Measurements from ENCODE around the gene ABHD8. TPM values are rescaled to one million over a fixed set of nuclear protein-coding genes. Genes with fewer than 3 reads are reported as not detected.
A peak's percentile ranks its signal among the peaks of the same experiment; 100 is the strongest.

Gene ABHD8
- total and polyA plus RNA-seq, 2 of the 13 experiments (the other 11 are each of a cell fraction or from before 2014, with no cell fraction given), result 6.3 to 7.2 TPM

DNA sequence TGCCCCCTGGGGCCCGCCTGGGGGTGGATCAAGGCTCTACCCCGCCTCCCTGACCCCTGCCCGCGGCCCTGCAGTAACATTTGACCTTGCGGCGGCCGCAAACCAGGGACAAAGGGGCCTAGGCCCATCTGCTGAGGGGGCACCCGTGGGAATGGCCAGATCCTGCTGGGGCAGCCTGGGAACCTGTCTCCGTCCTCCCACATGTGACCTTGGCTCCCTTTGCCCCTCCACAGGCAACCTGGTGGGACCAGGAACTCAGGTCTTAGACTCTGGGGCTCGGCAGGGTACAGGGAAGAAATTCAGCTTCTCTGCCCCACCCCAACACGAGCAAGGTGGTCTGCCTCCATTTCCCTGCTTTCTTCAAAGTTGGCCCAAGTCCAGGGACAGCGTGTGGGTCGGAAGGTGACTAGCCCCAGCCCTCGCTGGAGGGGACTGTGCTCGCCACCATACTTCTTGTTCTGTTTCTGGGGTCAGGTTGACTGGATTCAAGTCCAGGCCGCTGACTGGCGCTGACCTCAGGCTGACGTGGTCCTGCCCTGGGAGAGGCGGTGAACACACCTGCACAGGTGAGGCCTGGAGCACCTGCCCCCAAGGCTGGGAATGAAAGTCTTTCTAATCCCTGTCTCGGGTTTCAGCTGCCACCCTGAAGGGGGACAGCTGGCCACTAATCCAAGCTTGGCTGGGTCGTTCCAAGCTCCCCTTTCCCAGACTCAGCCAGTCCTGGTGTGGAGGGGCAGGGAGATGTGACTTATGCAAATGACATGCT lies 55.0 kb downstream of the ABHD8 start (continued):
- TF ChIP-seq, protein P1, sequence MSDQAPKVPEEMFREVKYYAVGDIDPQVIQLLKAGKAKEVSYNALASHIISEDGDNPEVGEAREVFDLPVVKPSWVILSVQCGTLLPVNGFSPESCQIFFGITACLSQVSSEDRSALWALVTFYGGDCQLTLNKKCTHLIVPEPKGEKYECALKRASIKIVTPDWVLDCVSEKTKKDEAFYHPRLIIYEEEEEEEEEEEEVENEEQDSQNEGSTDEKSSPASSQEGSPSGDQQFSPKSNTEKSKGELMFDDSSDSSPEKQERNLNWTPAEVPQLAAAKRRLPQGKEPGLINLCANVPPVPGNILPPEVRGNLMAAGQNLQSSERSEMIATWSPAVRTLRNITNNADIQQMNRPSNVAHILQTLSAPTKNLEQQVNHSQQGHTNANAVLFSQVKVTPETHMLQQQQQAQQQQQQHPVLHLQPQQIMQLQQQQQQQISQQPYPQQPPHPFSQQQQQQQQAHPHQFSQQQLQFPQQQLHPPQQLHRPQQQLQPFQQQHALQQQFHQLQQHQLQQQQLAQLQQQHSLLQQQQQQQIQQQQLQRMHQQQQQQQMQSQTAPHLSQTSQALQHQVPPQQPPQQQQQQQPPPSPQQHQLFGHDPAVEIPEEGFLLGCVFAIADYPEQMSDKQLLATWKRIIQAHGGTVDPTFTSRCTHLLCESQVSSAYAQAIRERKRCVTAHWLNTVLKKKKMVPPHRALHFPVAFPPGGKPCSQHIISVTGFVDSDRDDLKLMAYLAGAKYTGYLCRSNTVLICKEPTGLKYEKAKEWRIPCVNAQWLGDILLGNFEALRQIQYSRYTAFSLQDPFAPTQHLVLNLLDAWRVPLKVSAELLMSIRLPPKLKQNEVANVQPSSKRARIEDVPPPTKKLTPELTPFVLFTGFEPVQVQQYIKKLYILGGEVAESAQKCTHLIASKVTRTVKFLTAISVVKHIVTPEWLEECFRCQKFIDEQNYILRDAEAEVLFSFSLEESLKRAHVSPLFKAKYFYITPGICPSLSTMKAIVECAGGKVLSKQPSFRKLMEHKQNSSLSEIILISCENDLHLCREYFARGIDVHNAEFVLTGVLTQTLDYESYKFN (CRISPR knock-in tag; conservative IDR thresholded peaks at IDR 0.05), result peak; percentile 98
- TF ChIP-seq, protein P2, sequence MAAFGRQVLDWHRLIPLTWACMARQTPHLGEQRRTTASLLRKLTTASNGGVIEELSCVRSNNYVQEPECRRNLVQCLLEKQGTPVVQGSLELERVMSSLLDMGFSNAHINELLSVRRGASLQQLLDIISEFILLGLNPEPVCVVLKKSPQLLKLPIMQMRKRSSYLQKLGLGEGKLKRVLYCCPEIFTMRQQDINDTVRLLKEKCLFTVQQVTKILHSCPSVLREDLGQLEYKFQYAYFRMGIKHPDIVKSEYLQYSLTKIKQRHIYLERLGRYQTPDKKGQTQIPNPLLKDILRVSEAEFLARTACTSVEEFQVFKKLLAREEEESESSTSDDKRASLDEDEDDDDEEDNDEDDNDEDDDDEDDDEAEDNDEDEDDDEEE (CRISPR knock-in tag; IDR thresholded peaks at IDR 0.05), result no peak
- TF ChIP-seq, protein P3, sequence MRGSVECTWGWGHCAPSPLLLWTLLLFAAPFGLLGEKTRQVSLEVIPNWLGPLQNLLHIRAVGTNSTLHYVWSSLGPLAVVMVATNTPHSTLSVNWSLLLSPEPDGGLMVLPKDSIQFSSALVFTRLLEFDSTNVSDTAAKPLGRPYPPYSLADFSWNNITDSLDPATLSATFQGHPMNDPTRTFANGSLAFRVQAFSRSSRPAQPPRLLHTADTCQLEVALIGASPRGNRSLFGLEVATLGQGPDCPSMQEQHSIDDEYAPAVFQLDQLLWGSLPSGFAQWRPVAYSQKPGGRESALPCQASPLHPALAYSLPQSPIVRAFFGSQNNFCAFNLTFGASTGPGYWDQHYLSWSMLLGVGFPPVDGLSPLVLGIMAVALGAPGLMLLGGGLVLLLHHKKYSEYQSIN (CRISPR knock-in tag; IDR thresholded peaks at IDR 0.05; ENCODE audit: borderline replicate concordance), result no peak
- TF ChIP-seq TOE1 (CRISPR knock-in tag; IDR thresholded peaks at IDR 0.05) (0 out of 2 replicates have a peak, but pooled peaks have one; percentile 55), ZNF160 (CRISPR knock-in tag; IDR thresholded peaks at IDR 0.05) (no peak), ZFP36 (IDR thresholded peaks at IDR 0.05; ENCODE audit: borderline replicate concordance, low read depth, low read length, partially characterized antibody) (no peak), ZNF83 (CRISPR knock-in tag; IDR thresholded peaks at IDR 0.05; ENCODE audit: borderline replicate concordance) (0 out of 2 replicates have a peak, but pooled peaks have one; percentile 3), CEBPB (IDR thresholded peaks at IDR 0.05; ENCODE audit: borderline replicate concordance, low read depth, low read length) (no peak), RXRA (CRISPR knock-in tag; IDR thresholded peaks at IDR 0.05) (peak; percentile 99), ZNF549 (CRISPR knock-in tag; IDR thresholded peaks at IDR 0.05) (no peak), NBN (conservative IDR thresholded peaks at IDR 0.05) (no peak), KDM2A (CRISPR knock-in tag; IDR thresholded peaks at IDR 0.05; ENCODE audit: borderline replicate concordance, low read depth) (peak; percentile 78), ZNF292 (CRISPR knock-in tag; IDR thresholded peaks at IDR 0.05; ENCODE audit: borderline replicate concordance, low read depth) (peak; percentile 81), ISL2 (CRISPR knock-in tag; IDR thresholded peaks at IDR 0.05) (peak; percentile 89), ZNF10 (CRISPR knock-in tag; IDR thresholded peaks at IDR 0.05; ENCODE audit: borderline replicate concordance, low read depth) (no peak), AHR (CRISPR knock-in tag; IDR thresholded peaks at IDR 0.05) (no peak), ZNF251 (CRISPR knock-in tag; IDR thresholded peaks at IDR 0.05) (no peak), KLF16 (CRISPR knock-in tag; IDR thresholded peaks at IDR 0.05) (peak in 1 of 2 experiments; percentile 97; a peak in 2 of 4 replicates)
- TF ChIP-seq, protein P4, sequence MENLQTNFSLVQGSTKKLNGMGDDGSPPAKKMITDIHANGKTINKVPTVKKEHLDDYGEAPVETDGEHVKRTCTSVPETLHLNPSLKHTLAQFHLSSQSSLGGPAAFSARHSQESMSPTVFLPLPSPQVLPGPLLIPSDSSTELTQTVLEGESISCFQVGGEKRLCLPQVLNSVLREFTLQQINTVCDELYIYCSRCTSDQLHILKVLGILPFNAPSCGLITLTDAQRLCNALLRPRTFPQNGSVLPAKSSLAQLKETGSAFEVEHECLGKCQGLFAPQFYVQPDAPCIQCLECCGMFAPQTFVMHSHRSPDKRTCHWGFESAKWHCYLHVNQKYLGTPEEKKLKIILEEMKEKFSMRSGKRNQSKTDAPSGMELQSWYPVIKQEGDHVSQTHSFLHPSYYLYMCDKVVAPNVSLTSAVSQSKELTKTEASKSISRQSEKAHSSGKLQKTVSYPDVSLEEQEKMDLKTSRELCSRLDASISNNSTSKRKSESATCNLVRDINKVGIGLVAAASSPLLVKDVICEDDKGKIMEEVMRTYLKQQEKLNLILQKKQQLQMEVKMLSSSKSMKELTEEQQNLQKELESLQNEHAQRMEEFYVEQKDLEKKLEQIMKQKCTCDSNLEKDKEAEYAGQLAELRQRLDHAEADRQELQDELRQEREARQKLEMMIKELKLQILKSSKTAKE (CRISPR knock-in tag; IDR thresholded peaks at IDR 0.05; ENCODE audit: borderline replicate concordance), result peak; percentile 99
- TF ChIP-seq, protein P5, sequence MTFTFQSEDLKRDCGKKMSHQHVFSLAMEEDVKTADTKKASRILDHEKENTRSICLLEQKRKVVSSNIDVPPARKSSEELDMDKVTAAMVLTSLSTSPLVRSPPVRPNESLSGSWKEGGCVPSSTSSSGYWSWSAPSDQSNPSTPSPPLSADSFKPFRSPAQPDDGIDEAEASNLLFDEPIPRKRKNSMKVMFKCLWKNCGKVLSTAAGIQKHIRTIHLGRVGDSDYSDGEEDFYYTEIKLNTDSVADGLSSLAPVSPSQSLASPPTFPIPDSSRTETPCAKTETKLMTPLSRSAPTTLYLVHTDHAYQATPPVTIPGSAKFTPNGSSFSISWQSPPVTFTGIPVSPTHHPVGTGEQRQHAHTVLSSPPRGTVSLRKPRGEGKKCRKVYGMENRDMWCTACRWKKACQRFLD (CRISPR knock-in tag; IDR thresholded peaks at IDR 0.05; ENCODE audit: borderline replicate concordance), result peak; percentile 50; the same call in 1 of the 2 replicates
